Suprapubic skin (tissue), 4 donors: ENCODE results near the gene ARCN1.

Experiments
- CTCF ChIP-seq, 2 donors: fragments of 200-600 bp in 1 of 2; fragments of 450-650 bp in 1 of 2; sonication (generic) in 1 of 2; IDR thresholded peaks; one replicate each; pipeline ENCODE4 v1.5.1; 2016 to 2019; ENCODE audit warnings: antibody characterized with exemption in 2 of 2, mild to moderate bottlenecking in 1 of 2, moderate library complexity in 1 of 2
- EP300 ChIP-seq: sonication (generic); formaldehyde crosslinking; IDR thresholded peaks from one replicate; pipeline ENCODE4 v1.6.1; 2017; ENCODE audit warnings: antibody characterized with exemption
- POLR2A ChIP-seq, 2 donors: fragments of 450-650 bp; IDR thresholded peaks; one replicate each; pipeline ENCODE4 v1.6.1; 2017; ENCODE audit warnings: antibody characterized with exemption in 2 of 2, mild to moderate bottlenecking in 2 of 2, moderate library complexity in 2 of 2
- POLR2AphosphoS5 ChIP-seq, 3 donors: sonication (generic); formaldehyde crosslinking; IDR thresholded peaks; one replicate each; pipeline ENCODE4 v1.6.1; 2017; ENCODE audit warnings: antibody characterized with exemption in 3 of 3

- TF ChIP-seq CTCF (IDR thresholded peaks at IDR 0.05) (no peak), POLR2A (IDR thresholded peaks at IDR 0.05) (no peak), EP300 (no peak), POLR2AphosphoS5 (IDR thresholded peaks at IDR 0.05) (no peak)
Observed at GRCh38 chr11:118648291-118648690, 76.1 kb downstream of the ARCN1 start.
